Endodermal cell (in vitro differentiated cells): ENCODE data around the gene VASP. TPM values are rescaled to one million over a fixed set of nuclear protein-coding genes. Genes with fewer than 3 reads are reported as not detected.
A peak's percentile ranks its signal among the peaks of the same experiment; 100 is the strongest.

Experiments used
- DNase-seq: peaks from one replicate; pipeline ENCODE4 v3.0.0-alpha.2; 2017
- H3K27ac ChIP-seq: 2 replicates; pipeline ENCODE4 v1.5.1; 2013; ENCODE audit warnings: mild to moderate bottlenecking, low read depth, low read length, moderate library complexity
- H3K27me3 ChIP-seq: 2 replicates; pipeline ENCODE4 v1.6.1; 2013; ENCODE audit warnings: mild to moderate bottlenecking, low read length, moderate library complexity; ENCODE audit not compliant: insufficient read depth, control insufficient read depth, poor library complexity, severe bottlenecking
- H3K36me3 ChIP-seq: 2 replicates; pipeline ENCODE4 v1.7.0; 2013; ENCODE audit warnings: mild to moderate bottlenecking, low read length, moderate library complexity; ENCODE audit not compliant: control insufficient read depth, insufficient read depth
- H3K4me1 ChIP-seq: one replicate; pipeline ENCODE4 v1.7.0; 2013; ENCODE audit warnings: low read length; ENCODE audit not compliant: control insufficient read depth, insufficient read depth
- H3K4me3 ChIP-seq: 2 replicates; pipeline ENCODE4 v1.5.1; 2013; ENCODE audit warnings: mild to moderate bottlenecking, low read length, moderate library complexity
- H3K9ac ChIP-seq: 2 replicates; pipeline ENCODE4 v1.6.1; 2013; ENCODE audit warnings: mild to moderate bottlenecking, low read length, moderate library complexity; ENCODE audit not compliant: poor library complexity, severe bottlenecking; ENCODE audit errors: extremely low read depth
- H3K9me3 ChIP-seq: 2 replicates; pipeline ENCODE4 v1.6.1; 2013; ENCODE audit warnings: mild to moderate bottlenecking, low read length, moderate library complexity; ENCODE audit not compliant: control insufficient read depth
- H3K27ac Mint-ChIP-seq: 2 replicates; pipeline ENCODE4 v1.8.0; 2020; ENCODE audit warnings: mixed read lengths
- H3K27me3 Mint-ChIP-seq: 2 replicates; pipeline ENCODE4 v1.8.0; 2021; ENCODE audit warnings: mild to moderate bottlenecking, mixed read lengths; ENCODE audit not compliant: insufficient read depth
- H3K36me3 Mint-ChIP-seq: 2 replicates; pipeline ENCODE4 v1.8.0; 2020; ENCODE audit warnings: low read depth, mixed read lengths
- H3K4me1 Mint-ChIP-seq: 2 replicates; pipeline ENCODE4 v1.8.0; 2020; ENCODE audit warnings: mixed read lengths
- H3K4me3 Mint-ChIP-seq: 2 replicates; pipeline ENCODE4 v1.8.0; 2020; ENCODE audit warnings: mild to moderate bottlenecking, moderate library complexity, mixed read lengths
- H3K9me3 Mint-ChIP-seq: 2 replicates; pipeline ENCODE4 v1.8.0; 2020; ENCODE audit warnings: mild to moderate bottlenecking, mixed read lengths
- WGBS, 2 experiments: methylation state at CpG; one replicate each; pipeline versions ENCODE4 v1.1.5 to v1.1.7; 2013; ENCODE audit warnings: missing lambda C conversion rate in 2 of 2, mixed read lengths in 1 of 2; ENCODE audit not compliant: insufficient coverage in 1 of 2, insufficient read length in 1 of 2; 5-methylcytosine and 5-hydroxymethylcytosine counted together
- total RNA-seq, 2 donors: library from RNA; stranded (reverse); fragmentation: NEBNext Ultra II Directional in 1 of 2; extraction: Animal tissue kit (Norgen Biotek cat#: 25700) in 1 of 2; gene quantifications; 2 replicates in 1 of 2; 3 replicates in 1 of 2; pipeline ENCODE4 v1.2.1, GENCODE V29; 2021
- TF ChIP-seq, protein P1 (sequence below): fragments of 200-600 bp; sonication (generic); conservative IDR thresholded peaks from 2 replicates; pipeline ENCODE4 v1.5.0; 2021; ENCODE audit warnings: antibody characterized with exemption, mild to moderate bottlenecking

VASP gene
- total RNA-seq, 2 donors from 2014 or later = 134 to 144 TPM

DNA sequence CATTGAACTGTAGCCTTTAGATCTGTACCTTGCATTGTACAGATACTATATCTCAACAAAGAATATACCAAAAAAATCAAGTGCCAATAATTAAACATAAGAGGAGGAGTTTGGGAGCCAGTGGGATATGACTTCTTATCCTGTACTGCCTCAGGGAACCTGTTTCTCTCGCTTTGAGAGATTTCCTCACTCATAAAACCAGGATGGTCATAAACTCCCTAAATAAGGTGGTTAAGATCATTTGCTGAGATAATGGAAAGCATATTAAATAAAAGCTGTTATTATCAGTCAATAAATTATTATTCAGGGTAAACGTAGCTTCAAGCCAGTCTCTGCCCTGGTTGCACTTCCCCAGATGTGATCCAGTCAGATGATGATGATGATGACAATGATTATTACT, 60.3 kb downstream of the VASP start:
- no peak for DNase-seq
- no peak overlapping the region for H3K27ac ChIP-seq
- H3K9me3 ChIP-seq = no peaks in the 10 kb centered on the region
- Mint-ChIP-seq H3K27me3 (no peaks in the 10 kb centered on the region), H3K27ac (no peak overlapping the region), H3K36me3 (peaks cover 6% of the 10 kb centered on the region), H3K4me1 (peaks cover 6% of the 10 kb centered on the region), H3K9me3 (no peaks in the 10 kb centered on the region), H3K4me3 (no peak overlapping the region)
- no peak overlapping the region for H3K4me3 ChIP-seq
- H3K4me1 ChIP-seq = no peaks in the 10 kb centered on the region
- 100% methylated on average over 2 of the region's 2 CpGs; no CpG with 5 or more reads in 1 of the 2 experiments for WGBS, 2 experiments
- H3K27me3 ChIP-seq = no peaks in the 10 kb centered on the region
- TF ChIP-seq, protein P1, sequence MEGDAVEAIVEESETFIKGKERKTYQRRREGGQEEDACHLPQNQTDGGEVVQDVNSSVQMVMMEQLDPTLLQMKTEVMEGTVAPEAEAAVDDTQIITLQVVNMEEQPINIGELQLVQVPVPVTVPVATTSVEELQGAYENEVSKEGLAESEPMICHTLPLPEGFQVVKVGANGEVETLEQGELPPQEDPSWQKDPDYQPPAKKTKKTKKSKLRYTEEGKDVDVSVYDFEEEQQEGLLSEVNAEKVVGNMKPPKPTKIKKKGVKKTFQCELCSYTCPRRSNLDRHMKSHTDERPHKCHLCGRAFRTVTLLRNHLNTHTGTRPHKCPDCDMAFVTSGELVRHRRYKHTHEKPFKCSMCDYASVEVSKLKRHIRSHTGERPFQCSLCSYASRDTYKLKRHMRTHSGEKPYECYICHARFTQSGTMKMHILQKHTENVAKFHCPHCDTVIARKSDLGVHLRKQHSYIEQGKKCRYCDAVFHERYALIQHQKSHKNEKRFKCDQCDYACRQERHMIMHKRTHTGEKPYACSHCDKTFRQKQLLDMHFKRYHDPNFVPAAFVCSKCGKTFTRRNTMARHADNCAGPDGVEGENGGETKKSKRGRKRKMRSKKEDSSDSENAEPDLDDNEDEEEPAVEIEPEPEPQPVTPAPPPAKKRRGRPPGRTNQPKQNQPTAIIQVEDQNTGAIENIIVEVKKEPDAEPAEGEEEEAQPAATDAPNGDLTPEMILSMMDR = no peak
- H3K36me3 ChIP-seq = no peaks in the 10 kb centered on the region
- H3K9ac ChIP-seq = no peak overlapping the region

DNA sequence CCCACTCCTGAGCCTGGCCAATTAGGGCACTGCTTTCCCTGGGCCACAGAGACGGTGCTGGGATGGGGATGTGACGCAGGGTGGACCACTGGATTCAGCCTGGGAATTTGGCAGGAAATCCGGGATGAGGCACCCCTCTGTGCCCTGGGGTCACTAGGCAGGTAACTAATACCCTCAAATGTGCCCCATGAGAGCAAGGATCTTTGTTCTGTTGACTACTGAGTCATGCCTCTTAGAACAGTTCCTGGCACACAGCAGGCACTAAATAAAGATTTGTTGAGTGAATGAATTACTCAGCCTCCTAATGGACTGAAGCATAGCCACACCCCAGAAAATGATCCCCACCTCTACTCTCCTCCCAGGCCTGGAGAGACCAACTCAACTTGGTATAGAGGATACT, 61.5 kb downstream of the VASP start:
- Mint-ChIP-seq H3K4me3 (no peak overlapping the region), H3K27ac (no peak overlapping the region), H3K4me1 (peaks cover 6% of the 10 kb centered on the region), H3K9me3 (no peaks in the 10 kb centered on the region), H3K27me3 (no peaks in the 10 kb centered on the region), H3K36me3 (peaks cover 7% of the 10 kb centered on the region)
- no peak overlapping the region for H3K4me3 ChIP-seq
- no peak for DNase-seq
- no peaks in the 10 kb centered on the region for H3K9me3 ChIP-seq
- WGBS, 2 experiments = 84 to 92% methylated on average over 3 of the region's 3 CpGs
- no peak overlapping the region for H3K9ac ChIP-seq
- H3K27me3 ChIP-seq = no peaks in the 10 kb centered on the region
- H3K36me3 ChIP-seq = no peaks in the 10 kb centered on the region
- H3K27ac ChIP-seq = no peak overlapping the region
- H3K4me1 ChIP-seq = no peaks in the 10 kb centered on the region
- TF ChIP-seq, protein P1 = no peak

DNA sequence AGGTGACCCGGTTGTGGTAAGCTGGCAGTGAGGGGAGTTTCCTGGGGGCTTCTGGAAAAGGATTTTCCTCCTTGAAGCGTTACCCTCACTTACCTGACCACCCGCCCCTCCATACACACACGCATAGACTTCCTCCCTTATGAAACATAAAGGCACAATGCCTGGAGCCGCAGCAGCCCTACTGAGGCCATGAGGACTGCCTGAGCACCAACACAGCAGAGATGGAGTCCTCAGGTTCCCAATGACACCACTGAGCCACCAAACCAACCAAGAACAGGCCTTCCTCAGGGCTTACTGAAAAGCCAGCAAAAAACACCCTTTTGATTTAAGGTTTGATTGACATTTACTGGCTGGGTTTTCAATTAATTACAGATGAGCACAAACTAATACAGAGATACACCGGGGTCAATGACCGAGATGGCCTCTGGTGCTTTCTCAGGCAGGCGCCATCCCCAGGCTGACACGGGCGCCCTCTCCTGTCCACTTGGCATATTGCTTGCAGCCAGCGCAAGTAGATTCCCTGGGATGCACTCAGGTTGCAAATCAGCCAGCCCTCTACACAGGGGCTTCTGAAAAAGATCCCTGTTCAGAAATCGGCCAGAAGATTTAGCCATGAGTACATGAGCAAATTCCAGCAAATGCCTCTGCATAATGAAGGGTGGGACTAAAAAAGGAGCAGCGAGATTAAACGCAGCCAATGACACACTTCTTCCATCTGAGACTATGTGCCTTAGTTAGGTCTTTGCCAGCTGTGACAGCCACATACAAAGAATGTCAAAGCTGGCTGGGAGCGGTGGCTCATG, 62.5 kb downstream of the VASP start:
- H3K36me3 ChIP-seq = no peaks in the 10 kb centered on the region
- no peaks in the 10 kb centered on the region for H3K9me3 Mint-ChIP-seq
- H3K27me3 ChIP-seq = no peaks in the 10 kb centered on the region
- peaks cover 9% of the 10 kb centered on the region for H3K36me3 Mint-ChIP-seq
- no peak overlapping the region for H3K27ac Mint-ChIP-seq
- DNase-seq = peak; percentile 95
- WGBS, 2 experiments = 34 to 57% methylated on average over 9 to 14 of the region's 15 CpGs
- no peaks in the 10 kb centered on the region for H3K4me1 Mint-ChIP-seq
- H3K9ac ChIP-seq = no peak overlapping the region
- no peaks in the 10 kb centered on the region for H3K27me3 Mint-ChIP-seq
- TF ChIP-seq, protein P1 = peak; percentile 95
- no peaks in the 10 kb centered on the region for H3K9me3 ChIP-seq
- no peak overlapping the region for H3K4me3 ChIP-seq
- H3K4me1 ChIP-seq = no peaks in the 10 kb centered on the region
- no peak overlapping the region for H3K27ac ChIP-seq
- H3K4me3 Mint-ChIP-seq = no peak overlapping the region
